ENCODE data around the gene PCDHB16.

The PCDHB16 gene

DNA sequence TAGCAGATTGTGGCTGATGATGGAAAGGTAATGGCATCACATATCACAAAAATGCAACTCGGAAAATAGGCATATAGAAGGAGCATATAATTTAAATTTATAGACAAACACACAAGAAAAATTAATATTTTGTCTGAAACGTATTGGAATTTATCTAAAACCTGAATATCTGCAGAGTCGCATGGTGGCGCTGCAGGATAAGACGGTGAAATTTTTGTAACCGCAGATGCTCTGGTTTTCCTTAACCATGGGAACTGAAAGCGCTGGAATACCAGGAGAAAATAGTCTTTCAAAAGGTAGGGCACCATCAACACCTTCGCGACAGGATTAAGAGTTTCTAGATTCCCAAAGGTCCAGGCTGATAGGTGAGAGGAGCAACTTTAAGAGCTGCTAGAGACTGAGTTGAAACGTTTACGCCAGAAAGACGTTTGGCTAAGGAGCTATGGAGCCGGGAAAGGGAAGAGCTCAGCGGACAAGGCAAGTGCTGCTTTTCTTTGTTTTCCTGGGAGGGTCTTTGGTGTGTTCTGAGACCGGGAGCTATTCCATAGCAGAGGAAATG is 52.0 kb downstream of the PCDHB16 start:
- DNase-seq = no peak

Data from activated T-cell treated with anti-CD3 and anti-CD28 coated beads, Interleukin-2, amount 50 U/mL, for 48 hours (primary cell).